Mammary epithelial cell (primary cell): ENCODE data around the gene MAP3K5.

ENCODE experiments used
- CTCF ChIP-seq, 2 donors: IDR thresholded peaks in 1 of 2; conservative IDR thresholded peaks in 1 of 2; 2 replicates each; pipeline ENCODE4 v1.5.1; 2011 to 2012; ENCODE audit warnings: inconsistent platforms in 2 of 2, low read length in 2 of 2, mild to moderate bottlenecking in 2 of 2, control low read depth in 1 of 2, low read depth in 1 of 2; ENCODE audit not compliant: insufficient read depth in 1 of 2; ENCODE audit errors: extremely low read depth in 1 of 2
- EZH2 ChIP-seq: IDR thresholded peaks from 2 replicates; pipeline ENCODE4 v1.6.1; 2012; ENCODE audit warnings: low read length, inconsistent platforms, borderline replicate concordance

- TF ChIP-seq CTCF (conservative IDR thresholded peaks at IDR 0.05 in 1 of 2, IDR thresholded peaks at IDR 0.05 in 1 of 2; ENCODE audit: extremely low read depth in 1 of 2, insufficient read depth in 1 of 2, low read depth in 1 of 2, low read length in 2 of 2): no peak
- TF ChIP-seq EZH2: no peak
Measured at GRCh38 chr6:136625293-136625692, 167.0 kb downstream of the MAP3K5 start.
